ENCODE data around the gene DDIT4. TPM values are rescaled to one million over a fixed set of nuclear protein-coding genes. Genes with fewer than 3 reads are reported as not detected.
"Not testable (repeated sequence)": the region's sequence is repeated elsewhere in the genome, so short reads cannot be mapped to it uniquely, and the experiment has no call there.

The DDIT4 gene
- total and polyA plus RNA-seq, 3 experiments from 2014 or later = 144 to 183 (median 156) TPM

GRCh38 chr10:72265508-72265907, 8.2 kb upstream of the DDIT4 start:
- Mint-ChIP-seq H3K4me3 (peak overlapping the region in 1 of 7 donors; percentile 30), H3K36me3 (no peaks in the 10 kb centered on the region), H3K9me3 (no peaks in the 10 kb centered on the region), H3K27ac (peak overlapping the region in 3 of 8 donors; percentile 51 to 87 (median 77)), H3K4me1 (peaks cover 26 to 36% (median 33%) of the 10 kb centered on the region in 3 donors), H3K27me3 (no peaks in the 10 kb centered on the region)
- CTCF ChIA-PET = interaction anchor here (3.5 kb wide), 1 partner anchor 9 kb away, joined by 19 read pairs; the partner anchor contains the start of gene DDIT4
- Histone ChIP-seq H3K9me3 (ENCODE audit: low read length) (no peaks in the 10 kb centered on the region), H3K27ac (ENCODE audit: low read depth, low read length) (peak overlapping the region; percentile 31), H3K4me3 (ENCODE audit: low read length) (no peak overlapping the region), H3K27me3 (ENCODE audit: insufficient read depth, low read length, poor library complexity, severe bottlenecking) (no peaks in the 10 kb centered on the region), H3K4me1 (ENCODE audit: insufficient read depth, low read length) (peaks cover 50% of the 10 kb centered on the region), H3K36me3 (ENCODE audit: insufficient read depth, low read length) (no peaks in the 10 kb centered on the region)
- DNase-seq = no peak
- POLR2A ChIA-PET = no interaction called here

- Histone ChIP-seq H3K4me3 (ENCODE audit: low read length) (no peak overlapping the region), H3K4me1 (ENCODE audit: insufficient read depth, low read length) (peaks cover 43% of the 10 kb centered on the region), H3K27ac (ENCODE audit: low read depth, low read length) (peak overlapping the region; percentile 31), H3K36me3 (ENCODE audit: insufficient read depth, low read length) (no peaks in the 10 kb centered on the region), H3K27me3 (ENCODE audit: insufficient read depth, low read length, poor library complexity, severe bottlenecking) (no peaks in the 10 kb centered on the region), H3K9me3 (ENCODE audit: low read length) (no peaks in the 10 kb centered on the region)
- Mint-ChIP-seq H3K4me3 (peak overlapping the region in 1 of 7 donors; percentile 30), H3K27ac (peak overlapping the region in 3 of 8 donors; percentile 27 to 87 (median 77)), H3K4me1 (peaks cover 20 to 32% (median 29%) of the 10 kb centered on the region in 3 donors), H3K36me3 (no peaks in the 10 kb centered on the region), H3K27me3 (no peaks in the 10 kb centered on the region), H3K9me3 (no peaks in the 10 kb centered on the region)
- CTCF ChIA-PET = interaction anchor here (0.5 to 3.5 kb wide), 3 partner anchors 8 to 16 kb away, joined by 3 to 19 read pairs (median 3); partner anchors contain the start of gene DDIT4
- DNase-seq = no peak
- POLR2A ChIA-PET = interaction anchor here (0.5 kb wide), 1 partner anchor 64 kb away, joined by 5 read pairs; no protein-coding TSS in a partner anchor
Measured at GRCh38 chr10:72265990-72266865, 7.5 kb upstream of the DDIT4 start.

DNA sequence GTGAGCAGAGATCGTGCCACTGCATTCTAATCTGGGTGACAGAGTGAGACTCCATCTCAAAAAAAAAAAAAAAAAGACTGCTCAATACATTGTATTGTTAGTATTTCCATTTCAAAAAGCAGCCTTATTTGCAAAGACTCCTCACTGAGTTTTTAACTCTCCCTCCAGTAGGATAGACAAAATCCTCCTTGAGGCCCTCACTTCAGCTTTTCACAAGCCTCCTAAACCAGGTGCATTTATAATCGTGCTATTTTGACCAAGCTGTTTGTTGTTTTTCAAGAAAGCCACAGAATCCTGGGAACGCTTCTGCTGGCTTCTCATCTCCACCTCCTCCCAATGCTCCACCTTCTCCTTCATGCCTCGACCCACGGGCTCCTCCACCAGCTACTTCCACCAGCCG, 6.3 kb upstream of the DDIT4 start:
- Mint-ChIP-seq H3K4me1 (peaks cover 16 to 30% (median 25%) of the 10 kb centered on the region in 3 donors), H3K36me3 (no peaks in the 10 kb centered on the region), H3K9me3 (no peaks in the 10 kb centered on the region), H3K27ac (peak overlapping the region in 3 of 8 donors; percentile 22 to 94 (median 93)), H3K27me3 (no peaks in the 10 kb centered on the region), H3K4me3 (peak overlapping the region in 1 of 7 donors; percentile 18)
- no peaks in the 10 kb centered on the region for H3K9me3 ChIP-seq (ENCODE audit: low read length)
- CTCF ChIA-PET = interaction anchor here (0.9 to 1.5 kb wide), 2 partner anchors 9 to 30 kb away, joined by 3 read pairs; no protein-coding TSS in a partner anchor
- no peaks in the 10 kb centered on the region for H3K36me3 ChIP-seq (ENCODE audit: insufficient read depth, low read length)
- H3K27me3 ChIP-seq (ENCODE audit: insufficient read depth, low read length, poor library complexity, severe bottlenecking) = no peaks in the 10 kb centered on the region
- no peak for DNase-seq
- POLR2A ChIA-PET = no interaction called here
- H3K4me3 ChIP-seq (ENCODE audit: low read length) = no peak overlapping the region
- H3K27ac ChIP-seq (ENCODE audit: low read depth, low read length) = no peak overlapping the region
- peaks cover 35% of the 10 kb centered on the region for H3K4me1 ChIP-seq (ENCODE audit: insufficient read depth, low read length)

GRCh38 chr10:72267819-72268399, 5.8 kb upstream of the DDIT4 start:
- Mint-ChIP-seq H3K27me3 (no peaks in the 10 kb centered on the region), H3K9me3 (no peaks in the 10 kb centered on the region), H3K4me3 (no peak overlapping the region), H3K27ac (peak overlapping the region in 3 of 8 donors; percentile 22 to 94 (median 93)), H3K4me1 (peaks cover 18 to 35% (median 30%) of the 10 kb centered on the region in 3 donors), H3K36me3 (no peaks in the 10 kb centered on the region)
- CTCF ChIA-PET = interaction anchor here (0.9 to 1.5 kb wide), 2 partner anchors 9 to 31 kb away, joined by 3 read pairs; no protein-coding TSS in a partner anchor
- POLR2A ChIA-PET = interaction anchor here (0.6 kb wide), 1 partner anchor 20 kb away, joined by 4 read pairs; no protein-coding TSS in a partner anchor
- Histone ChIP-seq H3K27me3 (ENCODE audit: insufficient read depth, low read length, poor library complexity, severe bottlenecking) (no peaks in the 10 kb centered on the region), H3K36me3 (ENCODE audit: insufficient read depth, low read length) (no peaks in the 10 kb centered on the region), H3K4me1 (ENCODE audit: insufficient read depth, low read length) (peaks cover 35% of the 10 kb centered on the region), H3K27ac (ENCODE audit: low read depth, low read length) (no peak overlapping the region), H3K4me3 (ENCODE audit: low read length) (no peak overlapping the region), H3K9me3 (ENCODE audit: low read length) (no peaks in the 10 kb centered on the region)
- no peak for DNase-seq

DNA sequence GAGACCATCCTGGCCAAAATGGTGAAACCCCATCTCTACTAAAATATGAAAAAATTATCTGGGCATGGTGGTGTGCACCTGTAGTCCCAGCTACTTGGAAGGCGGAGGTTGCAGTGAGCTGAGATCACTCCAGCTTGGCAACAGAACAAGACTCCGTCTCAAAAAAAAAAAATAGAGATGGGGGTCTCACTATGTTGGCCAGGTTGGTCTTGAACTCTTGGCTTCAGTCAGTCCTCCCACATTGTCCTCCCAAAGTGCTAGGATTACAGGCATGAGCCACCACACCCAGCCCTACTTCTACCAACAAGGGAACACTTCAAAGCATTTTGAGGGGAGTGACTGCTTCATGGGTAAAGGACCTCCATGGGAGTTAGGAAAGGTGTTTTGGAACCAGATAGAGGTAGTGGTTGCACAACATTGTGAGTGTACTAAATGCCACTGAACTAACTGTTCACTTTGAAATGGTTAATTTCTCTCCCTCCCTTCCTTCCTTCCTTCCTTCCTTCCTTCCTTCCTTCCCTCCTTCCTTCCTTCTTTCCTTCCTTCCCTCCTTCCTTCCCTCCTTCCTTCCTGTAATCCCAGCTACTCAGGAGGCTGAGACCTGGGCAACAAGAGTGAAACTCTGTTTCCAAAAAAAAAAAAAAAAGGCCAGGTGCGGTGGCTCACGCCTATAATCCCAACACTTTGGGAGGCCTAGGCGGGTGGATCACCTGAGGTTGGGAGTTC, 5.1 kb upstream of the DDIT4 start:
- DNase-seq; H3K9me3 ChIP-seq (ENCODE audit: low read length); H3K27me3 Mint-ChIP-seq; H3K36me3 ChIP-seq (ENCODE audit: insufficient read depth, low read length); H3K36me3 Mint-ChIP-seq; H3K27me3 ChIP-seq (ENCODE audit: insufficient read depth, low read length, poor library complexity, severe bottlenecking); H3K4me3 ChIP-seq (ENCODE audit: low read length); H3K4me3 Mint-ChIP-seq; H3K27ac ChIP-seq (ENCODE audit: low read depth, low read length); H3K9me3 Mint-ChIP-seq: not testable (repeated sequence)
- Mint-ChIP-seq H3K4me1 (peaks cover 16 to 37% (median 27%) of the 10 kb centered on the region in 3 donors), H3K27ac (peak overlapping the region in 1 of 8 donors; percentile 26)
- ChIA-PET POLR2A (interaction anchor here (0.5 to 0.7 kb wide), 3 partner anchors 20 to 188 kb away, joined by 3 to 4 read pairs (median 3); no protein-coding TSS in a partner anchor), CTCF (interaction anchor here (0.6 to 0.7 kb wide), 2 partner anchors 66 to 483 kb away, joined by 3 read pairs; no protein-coding TSS in a partner anchor)
- peaks cover 29% of the 10 kb centered on the region for H3K4me1 ChIP-seq (ENCODE audit: insufficient read depth, low read length)

DNA sequence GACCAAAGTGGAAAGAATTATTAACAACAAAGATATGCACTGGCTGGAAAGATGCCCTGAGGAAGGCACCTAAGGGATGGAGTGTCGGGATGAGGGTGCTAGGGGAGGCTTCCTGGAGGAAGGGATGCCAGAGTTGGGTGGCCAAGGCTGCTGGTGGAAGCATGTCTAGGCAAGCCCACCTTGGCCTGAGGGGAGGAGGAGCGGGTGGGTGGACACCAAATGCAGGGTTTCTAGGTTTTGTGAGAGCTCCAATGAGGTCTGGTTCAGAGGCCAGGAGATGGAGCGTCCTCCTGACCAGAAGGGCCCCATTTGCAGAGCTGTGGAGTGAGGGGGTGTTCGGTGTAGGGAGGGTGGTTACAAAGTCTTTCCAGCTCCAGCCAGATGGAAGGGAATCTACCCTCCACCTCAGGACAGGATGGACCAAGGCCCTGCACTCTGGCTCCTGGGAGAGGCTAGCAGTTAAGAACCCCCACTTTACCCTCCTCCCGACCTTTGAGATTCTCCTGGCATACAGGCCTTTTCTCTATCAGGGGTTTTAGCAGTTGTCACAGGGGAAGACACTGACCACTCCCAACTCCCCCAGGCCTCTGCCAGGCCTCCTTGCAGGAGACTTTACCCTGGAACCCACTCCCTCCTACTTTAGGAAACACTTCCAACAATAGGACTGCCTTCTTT, 3.0 kb upstream of the DDIT4 start:
- ChIA-PET CTCF (interaction anchor here (0.9 to 1.6 kb wide), 3 partner anchors 10 to 69 kb away, joined by 3 to 5 read pairs (median 3); no protein-coding TSS in a partner anchor), POLR2A (interaction anchor here (0.5 kb wide), 1 partner anchor 29 kb away, joined by 5 read pairs; no protein-coding TSS in a partner anchor)
- Histone ChIP-seq H3K27ac (ENCODE audit: low read depth, low read length) (peak overlapping the region; percentile 73), H3K4me1 (ENCODE audit: insufficient read depth, low read length) (peaks cover 22% of the 10 kb centered on the region), H3K36me3 (ENCODE audit: insufficient read depth, low read length) (peaks cover 12% of the 10 kb centered on the region), H3K27me3 (ENCODE audit: insufficient read depth, low read length, poor library complexity, severe bottlenecking) (no peaks in the 10 kb centered on the region), H3K9me3 (ENCODE audit: low read length) (no peaks in the 10 kb centered on the region), H3K4me3 (ENCODE audit: low read length) (no peak overlapping the region)
- H3K27me3 Mint-ChIP-seq = no peaks in the 10 kb centered on the region
- H3K27ac Mint-ChIP-seq = peak overlapping the region in 7 of 8 donors; percentile 5 to 92 (median 52)
- H3K36me3 Mint-ChIP-seq = peaks cover 3 to 20% (median 5%) of the 10 kb centered on the region in 3 donors
- H3K4me1 Mint-ChIP-seq = peaks cover 17 to 44% (median 27%) of the 10 kb centered on the region in 3 donors
- DNase-seq = no peak
- H3K4me3 Mint-ChIP-seq = peak overlapping the region in 4 of 7 donors; percentile 13 to 72 (median 44)
- no peaks in the 10 kb centered on the region for H3K9me3 Mint-ChIP-seq

Data from CD8-positive, alpha-beta memory T cell (primary cell).